Measurements from ENCODE around the gene IL36RN.
"Not testable (repeated sequence)": the region's sequence is repeated elsewhere in the genome, so short reads cannot be mapped to it uniquely, and the experiment has no call there.

The IL36RN gene

DNA sequence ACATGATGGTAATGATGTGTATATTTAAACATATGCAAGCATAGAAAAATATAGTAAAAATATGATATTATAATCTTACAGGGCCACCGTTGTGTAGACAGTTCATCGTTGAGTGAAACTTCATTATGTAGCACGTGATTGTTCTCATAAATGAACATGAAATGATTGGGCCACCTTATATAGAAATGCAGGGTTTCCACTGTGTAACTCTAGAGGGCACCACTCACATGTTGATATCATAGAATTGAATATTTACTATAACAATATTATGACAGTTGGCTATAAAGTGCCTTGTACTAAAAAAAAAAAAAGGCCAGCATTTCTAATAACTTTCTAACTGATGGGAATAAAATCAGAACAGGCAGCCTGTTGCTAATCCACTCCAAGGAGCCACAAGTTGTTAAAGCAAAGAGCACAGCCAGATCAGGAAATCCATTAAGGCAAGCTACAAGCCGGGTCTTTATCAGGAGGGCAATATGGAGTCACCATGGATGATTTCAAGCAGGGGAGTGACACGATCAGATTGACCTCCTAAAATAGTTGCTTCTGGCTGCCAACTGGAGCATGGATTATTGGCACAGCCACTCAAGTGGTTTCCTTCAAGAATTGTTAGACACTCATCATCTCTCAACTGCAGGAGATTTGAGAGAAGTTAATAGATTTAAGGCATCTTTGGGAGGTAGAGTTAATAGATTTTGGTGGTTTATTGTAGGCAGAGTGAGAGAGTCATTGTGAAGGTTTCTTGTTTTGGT lies 25.4 kb downstream of the IL36RN start:
- Histone ChIP-seq H3K36me3 (ENCODE audit: insufficient read depth, low read length) (no peaks in the 10 kb centered on the region), H3K27me3 (ENCODE audit: insufficient read depth, low read length) (no peaks in the 10 kb centered on the region), H2AFZ (ENCODE audit: low read depth, low read length) (no peak overlapping the region), H3K4me1 (ENCODE audit: insufficient read depth, low read length) (no peaks in the 10 kb centered on the region), H3K4me3 (ENCODE audit: low read length) (no peak overlapping the region), H3K9me3 (ENCODE audit: low read length) (no peaks in the 10 kb centered on the region)

DNA sequence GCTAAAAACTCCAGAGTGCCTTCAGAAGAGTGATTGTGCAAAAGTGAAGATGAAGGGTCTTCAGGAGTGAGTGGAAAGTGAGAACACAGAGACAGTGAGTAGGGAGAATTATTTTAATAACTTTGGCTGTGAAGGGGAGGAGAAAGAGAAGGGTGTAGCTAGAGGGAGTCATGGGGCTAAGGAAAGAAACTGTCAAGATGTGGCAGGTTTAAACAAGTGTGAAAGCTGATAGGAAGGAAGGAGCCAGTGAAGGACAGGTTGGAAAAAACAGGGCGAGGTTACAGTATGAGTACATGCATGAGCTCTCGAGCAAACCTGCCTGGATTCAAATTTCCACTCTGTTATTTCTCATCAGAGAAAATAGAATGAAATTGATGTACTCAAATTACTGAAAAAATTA lies 26.5 kb downstream of the IL36RN start:
- Histone ChIP-seq H3K27me3 (ENCODE audit: insufficient read depth, low read length) (no peaks in the 10 kb centered on the region), H3K4me1 (ENCODE audit: insufficient read depth, low read length) (no peaks in the 10 kb centered on the region), H2AFZ (ENCODE audit: low read depth, low read length) (no peak overlapping the region), H3K36me3 (ENCODE audit: insufficient read depth, low read length) (no peaks in the 10 kb centered on the region), H3K4me3 (ENCODE audit: low read length) (no peak overlapping the region), H3K9me3 (ENCODE audit: low read length) (no peaks in the 10 kb centered on the region)

DNA sequence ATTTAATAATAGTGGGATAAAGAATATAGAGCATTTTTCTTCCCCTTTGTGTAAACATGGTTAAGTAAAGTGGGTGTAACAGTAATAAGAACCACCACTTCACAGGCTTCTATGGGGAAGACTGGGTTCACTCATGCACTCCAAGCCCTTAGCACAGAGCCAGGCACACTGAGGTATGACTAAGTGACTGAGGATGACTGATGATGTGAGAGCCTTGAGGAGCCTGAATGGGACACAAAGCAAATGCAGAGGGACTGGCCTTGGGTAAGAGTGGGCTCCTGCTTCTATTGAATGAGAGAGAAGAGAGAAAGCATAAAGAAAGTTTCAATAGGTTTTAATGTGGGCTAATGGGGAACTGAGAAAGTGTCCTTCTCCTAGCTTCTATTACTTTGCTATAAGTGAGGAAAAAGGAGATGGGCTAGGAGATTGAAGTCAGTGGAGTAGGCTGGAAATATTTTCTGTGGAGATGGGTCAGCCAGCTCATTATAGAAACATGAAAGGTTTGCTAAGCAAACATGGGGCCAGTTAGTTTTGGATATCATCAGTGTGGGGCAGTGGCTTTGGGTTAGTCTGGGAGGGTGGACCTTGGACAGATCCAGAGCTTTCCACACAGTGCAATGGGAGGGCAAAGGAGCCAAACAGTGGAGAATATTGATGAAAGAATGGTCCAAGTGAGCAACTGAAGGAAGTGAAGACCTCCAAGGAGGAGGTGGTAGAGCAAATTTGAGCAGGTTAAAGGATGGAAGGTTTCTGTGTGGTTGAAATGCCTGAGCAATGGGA lies 29.4 kb downstream of the IL36RN start:
- no peaks in the 10 kb centered on the region for H3K36me3 ChIP-seq (ENCODE audit: insufficient read depth, low read length)
- no peaks in the 10 kb centered on the region for H3K4me1 ChIP-seq (ENCODE audit: insufficient read depth, low read length)
- no peaks in the 10 kb centered on the region for H3K27me3 ChIP-seq (ENCODE audit: insufficient read depth, low read length)
- H3K9me3 ChIP-seq (ENCODE audit: low read length) = no peaks in the 10 kb centered on the region
- no peak overlapping the region for H2AFZ ChIP-seq (ENCODE audit: low read depth, low read length)
- H3K4me3 ChIP-seq (ENCODE audit: low read length) = no peak overlapping the region

DNA sequence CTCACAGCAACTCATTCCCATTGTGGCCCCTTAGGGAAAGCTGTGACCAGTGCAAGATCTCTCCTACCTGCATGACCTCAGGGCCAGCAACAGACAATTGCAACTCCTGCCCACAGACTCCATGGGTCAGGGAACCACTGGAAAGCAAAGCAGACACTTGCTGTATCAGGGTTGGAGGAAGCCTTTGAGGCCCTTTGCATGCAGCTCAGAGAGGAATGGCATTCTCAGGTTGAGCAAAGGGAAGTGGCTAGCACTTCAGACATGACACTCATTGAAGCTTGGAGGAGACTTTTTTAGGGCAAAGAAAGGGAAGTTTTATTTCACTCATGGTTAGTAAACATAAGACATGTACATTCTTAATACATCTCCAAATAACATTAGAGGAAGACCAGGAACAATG lies 30.9 kb downstream of the IL36RN start:
- Histone ChIP-seq H3K9me3 (ENCODE audit: low read length) (no peaks in the 10 kb centered on the region), H3K36me3 (ENCODE audit: insufficient read depth, low read length) (no peaks in the 10 kb centered on the region), H3K27me3 (ENCODE audit: insufficient read depth, low read length) (no peaks in the 10 kb centered on the region)

GRCh38 chr2:113091231-113091896 lies 32.4 kb downstream of the IL36RN start:
- H3K36me3 ChIP-seq (ENCODE audit: insufficient read depth, low read length) = no peaks in the 10 kb centered on the region
- H3K27me3 ChIP-seq (ENCODE audit: insufficient read depth, low read length) = no peaks in the 10 kb centered on the region
- no peaks in the 10 kb centered on the region for H3K9me3 ChIP-seq (ENCODE audit: low read length)
- H2AFZ ChIP-seq (ENCODE audit: low read depth, low read length) = no peak overlapping the region
- no peaks in the 10 kb centered on the region for H3K4me1 ChIP-seq (ENCODE audit: insufficient read depth, low read length)
- H3K4me3 ChIP-seq (ENCODE audit: low read length) = no peak overlapping the region

More for the DNA sequence above, 30.9 kb downstream of the IL36RN start:
- no peak overlapping the region for H2AFZ ChIP-seq (ENCODE audit: low read depth, low read length)
- no peak overlapping the region for H3K4me3 ChIP-seq (ENCODE audit: low read length)
- H3K4me1 ChIP-seq (ENCODE audit: insufficient read depth, low read length) = no peaks in the 10 kb centered on the region

DNA sequence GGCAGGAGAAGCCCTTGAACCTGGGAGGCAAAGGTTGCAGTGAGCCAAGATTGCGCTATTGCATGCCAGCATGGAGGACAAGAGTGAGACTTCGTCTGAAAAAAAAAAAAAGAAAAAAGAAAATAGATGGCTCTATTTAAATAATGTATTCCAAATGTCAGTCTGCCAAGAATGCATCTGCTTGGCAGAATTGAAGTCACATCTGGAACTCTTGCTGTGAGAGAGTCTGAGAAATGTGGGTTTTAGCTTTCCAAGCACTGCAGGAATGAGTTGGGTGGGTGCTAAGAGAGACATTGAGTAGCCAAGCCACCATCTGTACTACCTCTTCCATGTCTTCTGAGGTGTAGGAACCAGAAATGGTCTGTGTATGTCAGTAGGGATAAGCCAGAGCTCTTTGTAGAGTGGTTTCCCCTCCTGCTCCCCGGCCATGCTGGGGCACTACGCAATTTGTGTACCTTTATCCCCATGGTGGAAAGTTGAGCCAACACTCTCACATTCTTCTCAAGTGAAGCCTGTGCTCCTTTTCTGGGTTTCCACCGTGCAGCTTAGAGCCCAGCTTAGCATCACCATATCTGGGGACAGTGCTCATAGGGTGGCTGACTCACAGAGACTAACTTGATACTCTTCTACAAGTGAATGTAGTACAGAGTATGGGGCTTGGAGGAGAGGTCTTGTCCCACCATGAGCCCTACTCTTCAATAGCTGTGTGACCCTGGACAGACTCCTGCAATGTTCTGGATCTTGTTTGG lies 34.0 kb downstream of the IL36RN start:
- H3K36me3 ChIP-seq (ENCODE audit: insufficient read depth, low read length) = no peaks in the 10 kb centered on the region
- no peak overlapping the region for H3K4me3 ChIP-seq (ENCODE audit: low read length)
- H3K27me3 ChIP-seq (ENCODE audit: insufficient read depth, low read length) = no peaks in the 10 kb centered on the region
- no peaks in the 10 kb centered on the region for H3K9me3 ChIP-seq (ENCODE audit: low read length)
- H2AFZ ChIP-seq (ENCODE audit: low read depth, low read length) = no peak overlapping the region
- no peaks in the 10 kb centered on the region for H3K4me1 ChIP-seq (ENCODE audit: insufficient read depth, low read length)

DNA sequence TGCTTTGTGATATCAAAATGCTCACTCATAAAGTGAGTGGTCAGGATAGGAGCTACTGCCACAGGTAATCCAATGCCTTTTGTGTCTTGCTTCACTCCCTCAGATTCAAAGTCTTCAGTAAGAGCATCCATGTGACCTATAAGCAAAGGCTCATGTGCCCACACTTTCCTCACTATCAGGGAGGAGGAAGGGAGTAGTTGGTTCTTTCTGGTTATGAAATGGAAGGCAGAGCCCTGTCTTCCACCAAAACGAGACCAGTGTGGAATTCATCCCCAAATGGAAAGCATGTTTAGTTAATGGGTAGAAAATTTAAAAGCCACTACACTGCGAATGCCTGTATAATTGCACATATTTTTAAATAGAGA lies 34.6 kb downstream of the IL36RN start:
- Histone ChIP-seq H3K4me3 (ENCODE audit: low read length) (no peak overlapping the region), H3K36me3 (ENCODE audit: insufficient read depth, low read length) (no peaks in the 10 kb centered on the region), H3K4me1 (ENCODE audit: insufficient read depth, low read length) (no peaks in the 10 kb centered on the region), H3K27me3 (ENCODE audit: insufficient read depth, low read length) (no peaks in the 10 kb centered on the region), H2AFZ (ENCODE audit: low read depth, low read length) (no peak overlapping the region), H3K9me3 (ENCODE audit: low read length) (no peaks in the 10 kb centered on the region)

GRCh38 chr2:113096306-113096705 lies 37.3 kb downstream of the IL36RN start:
- not testable (repeated sequence) for H3K36me3 ChIP-seq (ENCODE audit: insufficient read depth, low read length); H3K4me1 ChIP-seq (ENCODE audit: insufficient read depth, low read length); H3K4me3 ChIP-seq (ENCODE audit: low read length); H3K9me3 ChIP-seq (ENCODE audit: low read length); H2AFZ ChIP-seq (ENCODE audit: low read depth, low read length); H3K27me3 ChIP-seq (ENCODE audit: insufficient read depth, low read length)

DNA sequence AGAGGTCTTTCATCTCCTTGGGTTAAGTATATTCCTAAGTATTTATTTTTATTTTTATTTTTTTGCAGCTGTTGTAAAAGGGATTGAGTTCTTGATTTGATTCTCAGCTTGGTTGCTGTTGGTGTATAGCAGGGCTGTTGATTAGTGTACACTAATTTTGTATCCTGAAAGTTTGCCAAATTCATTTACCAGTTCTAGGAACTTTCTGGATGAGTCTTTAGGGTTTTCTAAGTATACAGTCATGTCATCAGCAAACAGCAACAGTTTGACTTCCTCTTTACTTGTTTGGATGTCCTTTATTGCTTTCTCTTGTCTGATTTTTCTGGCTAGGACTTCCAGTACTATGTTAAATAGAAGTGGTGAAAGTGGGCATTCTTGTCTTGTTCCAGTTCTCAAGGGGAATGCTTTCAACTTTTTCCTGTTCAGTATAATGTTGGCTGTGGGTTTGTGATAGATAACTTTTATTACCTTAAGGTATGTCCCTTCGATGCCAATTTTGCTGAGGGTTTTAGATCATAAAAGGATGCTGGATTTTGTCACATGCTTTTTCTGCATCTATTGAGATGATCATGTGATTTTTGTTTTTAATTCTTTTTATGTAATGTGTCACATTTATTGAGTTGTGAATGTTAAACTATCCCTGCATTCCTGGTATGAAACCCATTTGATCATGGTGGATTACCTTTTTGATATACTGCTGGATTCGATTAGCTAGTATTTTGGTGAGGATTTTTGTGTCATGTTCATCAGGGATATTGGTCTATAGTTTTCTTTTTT lies 38.0 kb downstream of the IL36RN start:
- H3K4me1 ChIP-seq (ENCODE audit: insufficient read depth, low read length); H3K4me3 ChIP-seq (ENCODE audit: low read length); H2AFZ ChIP-seq (ENCODE audit: low read depth, low read length); H3K36me3 ChIP-seq (ENCODE audit: insufficient read depth, low read length); H3K9me3 ChIP-seq (ENCODE audit: low read length); H3K27me3 ChIP-seq (ENCODE audit: insufficient read depth, low read length): not testable (repeated sequence)

GRCh38 chr2:113098041-113098440 lies 39.0 kb downstream of the IL36RN start:
- Histone ChIP-seq H2AFZ (ENCODE audit: low read depth, low read length) (no peak overlapping the region), H3K36me3 (ENCODE audit: insufficient read depth, low read length) (no peaks in the 10 kb centered on the region), H3K4me3 (ENCODE audit: low read length) (no peak overlapping the region), H3K27me3 (ENCODE audit: insufficient read depth, low read length) (no peaks in the 10 kb centered on the region), H3K9me3 (ENCODE audit: low read length) (peaks cover 4% of the 10 kb centered on the region), H3K4me1 (ENCODE audit: insufficient read depth, low read length) (no peaks in the 10 kb centered on the region)

- no peak overlapping the region for H2AFZ ChIP-seq (ENCODE audit: low read depth, low read length)
- H3K27me3 ChIP-seq (ENCODE audit: insufficient read depth, low read length) = no peaks in the 10 kb centered on the region
- peaks cover 4% of the 10 kb centered on the region for H3K9me3 ChIP-seq (ENCODE audit: low read length)
Observed at GRCh38 chr2:113098532-113098931, 39.5 kb downstream of the IL36RN start.

GRCh38 chr2:113102133-113102532 lies 43.1 kb downstream of the IL36RN start:
- no peaks in the 10 kb centered on the region for H3K4me1 ChIP-seq (ENCODE audit: insufficient read depth, low read length)
- peaks cover 4% of the 10 kb centered on the region for H3K9me3 ChIP-seq (ENCODE audit: low read length)
- H2AFZ ChIP-seq (ENCODE audit: low read depth, low read length) = no peak overlapping the region
- H3K27me3 ChIP-seq (ENCODE audit: insufficient read depth, low read length) = peaks cover 3% of the 10 kb centered on the region
- H3K36me3 ChIP-seq (ENCODE audit: insufficient read depth, low read length) = no peaks in the 10 kb centered on the region
- no peak overlapping the region for H3K4me3 ChIP-seq (ENCODE audit: low read length)

More at GRCh38 chr2:113098532-113098931, 39.5 kb downstream of the IL36RN start:
- Histone ChIP-seq H3K36me3 (ENCODE audit: insufficient read depth, low read length) (no peaks in the 10 kb centered on the region), H3K4me1 (ENCODE audit: insufficient read depth, low read length) (no peaks in the 10 kb centered on the region), H3K4me3 (ENCODE audit: low read length) (no peak overlapping the region)
